Measurements from ENCODE around the gene LOXL1.

Gene LOXL1

GRCh38 chr15:73899197-73900094, 26.8 kb upstream of the LOXL1 start:
- no peak for DNase-seq

- no peak for DNase-seq
Measured at GRCh38 chr15:73900095-73900712, 26.1 kb upstream of the LOXL1 start.

GRCh38 chr15:73901126-73901810, 25.0 kb upstream of the LOXL1 start:
- no peak for DNase-seq

- DNase-seq = no peak
Measured at GRCh38 chr15:73902121-73903020, 23.9 kb upstream of the LOXL1 start.

- no peak for DNase-seq
Measured at GRCh38 chr15:73904026-73904815, 22.0 kb upstream of the LOXL1 start.

- no peak for DNase-seq
Measured at GRCh38 chr15:73905225-73905827, 20.9 kb upstream of the LOXL1 start.

- DNase-seq = no peak
Measured at GRCh38 chr15:73906346-73907034, 19.8 kb upstream of the LOXL1 start.

- DNase-seq = no peak
Measured at GRCh38 chr15:73907035-73907408, 19.2 kb upstream of the LOXL1 start.

GRCh38 chr15:73908030-73908821, 18.0 kb upstream of the LOXL1 start:
- peak; percentile 87 for DNase-seq

- DNase-seq = no peak
Measured at GRCh38 chr15:73908822-73909122, 17.5 kb upstream of the LOXL1 start.

GRCh38 chr15:73909651-73910050, 16.6 kb upstream of the LOXL1 start:
- no peak for DNase-seq

GRCh38 chr15:73910522-73911303, 15.5 kb upstream of the LOXL1 start:
- no peak for DNase-seq

GRCh38 chr15:73912030-73912596, 14.1 kb upstream of the LOXL1 start:
- DNase-seq = no peak

- DNase-seq = no peak
Measured at GRCh38 chr15:73914145-73914544, 12.1 kb upstream of the LOXL1 start.

GRCh38 chr15:73915082-73915481, 11.2 kb upstream of the LOXL1 start:
- DNase-seq = no peak

GRCh38 chr15:73918784-73919183, 7.5 kb upstream of the LOXL1 start:
- no peak for DNase-seq

GRCh38 chr15:73919706-73920105, 6.6 kb upstream of the LOXL1 start:
- DNase-seq = no peak

GRCh38 chr15:73921254-73921925, 4.9 kb upstream of the LOXL1 start:
- DNase-seq = no peak

Data from activated CD4-positive, alpha-beta T cell treated with anti-CD3 and anti-CD28 coated beads for 48 hours (primary cell).